Mucosa of descending colon (tissue), 3 donors: Measurements from ENCODE around the gene VCL. TPM values are rescaled to one million over a fixed set of nuclear protein-coding genes. Genes with fewer than 3 reads are reported as not detected.
A peak's percentile ranks its signal among the peaks of the same experiment; 100 is the strongest.

Experiments
- ATAC-seq: fragments of 200-7000 bp; cut with Tn5 transposase; one replicate; pipeline ENCODE4 v1.9.1; 2020; ENCODE audit warnings: mild to moderate bottlenecking, moderate library complexity
- DNase-seq, 3 donors: peaks; one replicate each; pipeline ENCODE4 v3.0.0-alpha.2; 2020
- H3K36me3 ChIP-seq: fragments of 200-600 bp; one replicate; pipeline ENCODE4 v1.8.0; 2021; ENCODE audit warnings: low read depth, mild to moderate bottlenecking
- H3K4me1 ChIP-seq: fragments of 200-600 bp; one replicate; pipeline ENCODE4 v1.8.0; 2021; ENCODE audit warnings: low read depth, mild to moderate bottlenecking
- H3K4me3 ChIP-seq: fragments of 200-600 bp; one replicate; pipeline ENCODE4 v1.8.0; 2021; ENCODE audit warnings: mild to moderate bottlenecking
- H3K9me3 ChIP-seq: fragments of 200-600 bp; one replicate; pipeline ENCODE4 v1.8.0; 2021; ENCODE audit warnings: mild to moderate bottlenecking
- CTCF ChIP-seq: fragments of 200-600 bp; IDR thresholded peaks from one replicate; pipeline ENCODE4 v1.8.0; 2022; ENCODE audit warnings: antibody characterized with exemption, mild to moderate bottlenecking
- intact Hi-C, 2 donors: fragments of 100-400 bp; cut with DNase I in 1 of 2; cut with micrococcal nuclease in 1 of 2; formaldehyde crosslinking; loops; one replicate each; pipeline versions ENCODE4 v1.11.0 to v1.11.1; 2022; cut with DNase I, micrococcal nuclease
- total RNA-seq, 3 donors: library from RNA; stranded (reverse); fragmentation: NEBNext Ultra II Directional in 2 of 3; extraction: Animal tissue kit (Norgen Biotek cat#: 25700) in 2 of 3; gene quantifications; one replicate each; pipeline versions ENCODE4 v1.2.1 to v1.2.4, GENCODE V29; 2021 to 2023
- donor health status: DM: no; HTN: no; CAD: no; lungs with moderate emphysema.
- donor health status: DM: no; HTN: no; CAD: no.
- donor health status: DM: no; HTN: yes; CAD: no.

VCL gene
- total RNA-seq, 3 donors from 2014 or later, result 114 to 292 (median 117) TPM

- intact Hi-C loops, result no loop called here
- TF ChIP-seq CTCF, result no peak
- Histone ChIP-seq H3K4me1 (no peaks in the 10 kb centered on the region), H3K9me3 (no peaks in the 10 kb centered on the region), H3K36me3 (peaks cover 19% of the 10 kb centered on the region), H3K4me3 (no peak overlapping the region)
- ATAC-seq (no peak), DNase-seq (no peak)
These were observed 115.6 kb downstream of the VCL start for GRCh38 chr10:74113546-74113945.

- no peaks in the 10 kb centered on the region for H3K4me1 ChIP-seq
- intact Hi-C loops, result no loop called here
- DNase-seq (no peak), ATAC-seq (no peak)
- peaks cover 19% of the 10 kb centered on the region for H3K36me3 ChIP-seq
- no peaks in the 10 kb centered on the region for H3K9me3 ChIP-seq
- H3K4me3 ChIP-seq, result no peak overlapping the region
- TF ChIP-seq CTCF, result no peak
These were observed 116.1 kb downstream of the VCL start for GRCh38 chr10:74114041-74114448.

DNA sequence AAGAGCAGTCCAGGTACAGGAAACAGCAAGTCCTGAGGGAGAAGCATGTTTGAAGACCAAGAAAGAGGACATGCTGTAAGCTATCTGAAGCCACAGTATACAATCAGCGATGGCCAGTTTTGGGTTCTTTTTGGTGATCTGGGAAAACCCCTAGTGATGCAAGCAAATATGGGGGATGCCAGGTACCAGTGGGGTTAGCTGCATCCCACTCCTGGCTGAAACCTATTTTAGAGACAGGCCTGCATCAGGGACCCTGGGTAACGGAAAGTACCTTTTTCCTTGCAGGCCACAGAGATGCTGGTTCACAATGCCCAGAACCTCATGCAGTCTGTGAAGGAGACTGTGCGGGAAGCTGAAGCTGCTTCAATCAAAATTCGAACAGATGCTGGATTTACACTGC, 119.8 kb downstream of the VCL start:
- peaks cover 14% of the 10 kb centered on the region for H3K36me3 ChIP-seq
- no peak for ATAC-seq
- no peaks in the 10 kb centered on the region for H3K9me3 ChIP-seq
- no peak for DNase-seq
- intact Hi-C loops, result no loop called here
- H3K4me3 ChIP-seq, result no peak overlapping the region
- H3K4me1 ChIP-seq, result no peaks in the 10 kb centered on the region
- TF ChIP-seq CTCF, result no peak

DNA sequence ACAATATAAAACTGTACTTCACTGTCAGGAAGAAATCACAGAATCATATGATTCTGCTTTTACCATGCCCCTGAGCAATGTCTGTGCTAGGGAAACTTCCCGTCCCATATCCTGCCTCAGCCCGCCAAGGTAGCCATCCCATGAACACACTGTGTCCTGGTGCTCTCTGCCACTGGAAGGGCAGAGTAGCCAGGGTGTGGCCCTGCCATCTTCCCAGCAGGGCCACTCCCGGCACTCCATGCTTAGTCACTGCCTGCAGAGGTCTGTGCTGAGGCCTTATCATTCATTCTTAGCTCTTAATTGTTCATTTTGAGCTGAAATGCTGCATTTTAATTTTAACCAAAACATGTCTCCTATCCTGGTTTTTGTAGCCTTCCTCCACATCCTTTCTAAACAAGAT, 120.9 kb downstream of the VCL start:
- H3K4me3 ChIP-seq, result no peak overlapping the region
- H3K4me1 ChIP-seq, result no peaks in the 10 kb centered on the region
- peaks cover 14% of the 10 kb centered on the region for H3K36me3 ChIP-seq
- intact Hi-C loops, result no loop called here
- DNase-seq (peak in 1 of 3 donors; percentile 8), ATAC-seq (peak; percentile 96)
- no peaks in the 10 kb centered on the region for H3K9me3 ChIP-seq
- TF ChIP-seq CTCF, result no peak

GRCh38 chr10:74120911-74121310, 123.0 kb downstream of the VCL start:
- no peak for TF ChIP-seq CTCF
- intact Hi-C loops, result no loop called here
- ATAC-seq (no peak), DNase-seq (no peak)
- H3K9me3 ChIP-seq, result no peaks in the 10 kb centered on the region
- H3K4me1 ChIP-seq, result no peaks in the 10 kb centered on the region
- H3K36me3 ChIP-seq, result peaks cover 15% of the 10 kb centered on the region
- no peak overlapping the region for H3K4me3 ChIP-seq

DNA sequence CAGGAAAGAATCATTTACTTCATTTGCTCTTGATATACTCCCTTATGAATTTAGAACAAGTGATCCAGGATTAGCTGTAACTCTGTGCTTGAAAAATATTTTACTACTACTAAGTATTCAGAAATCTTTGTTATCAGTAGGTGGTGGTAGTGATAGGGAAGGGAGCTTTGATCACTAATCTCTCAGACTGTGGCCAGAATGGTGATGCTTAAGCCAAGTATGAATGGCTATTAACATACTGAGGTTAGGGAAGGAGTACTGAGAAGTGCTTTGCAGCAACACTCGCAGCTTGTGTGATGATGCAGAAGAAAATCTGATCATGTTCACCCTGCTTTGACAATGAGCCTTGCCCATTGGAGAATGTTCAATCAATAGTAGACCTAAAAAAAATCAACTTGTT, 123.5 kb downstream of the VCL start:
- Histone ChIP-seq H3K36me3 (peaks cover 15% of the 10 kb centered on the region), H3K9me3 (no peaks in the 10 kb centered on the region), H3K4me1 (no peaks in the 10 kb centered on the region), H3K4me3 (no peak overlapping the region)
- TF ChIP-seq CTCF, result no peak
- DNase-seq (no peak), ATAC-seq (no peak)
- intact Hi-C loops, result no loop called here
